GM12872 (cell line): ENCODE data around the gene BACH2.

ENCODE experiments used
- CTCF ChIP-seq: IDR thresholded peaks from 3 replicates; pipeline ENCODE4 v1.5.1; 2011; ENCODE audit warnings: low read depth, mild to moderate bottlenecking, low read length, moderate library complexity; ENCODE audit not compliant: insufficient read depth

BACH2 gene

GRCh38 chr6:90247262-90247661 lies 49.4 kb downstream of the BACH2 start:
- TF ChIP-seq CTCF, result no peak

GRCh38 chr6:90241229-90241880 lies 55.3 kb downstream of the BACH2 start:
- TF ChIP-seq CTCF, result no peak

GRCh38 chr6:90238496-90239266 lies 58.0 kb downstream of the BACH2 start:
- TF ChIP-seq CTCF, result no peak

- no peak for TF ChIP-seq CTCF
Measured at GRCh38 chr6:90237350-90237990, 59.2 kb downstream of the BACH2 start.

GRCh38 chr6:90233994-90234393 lies 62.6 kb downstream of the BACH2 start:
- no peak for TF ChIP-seq CTCF

- no peak for TF ChIP-seq CTCF
Measured at GRCh38 chr6:90233213-90233612, 63.4 kb downstream of the BACH2 start.

GRCh38 chr6:90231798-90232197 lies 64.8 kb downstream of the BACH2 start:
- TF ChIP-seq CTCF, result no peak
